ENCODE data around the gene THSD7B.
"Not testable (repeated sequence)": the region's sequence is repeated elsewhere in the genome, so short reads cannot be mapped to it uniquely, and the experiment has no call there.

The THSD7B gene

GRCh38 chr2:137674991-137675390, 909.6 kb downstream of the THSD7B start:
- H3K4me3 ChIP-seq (ENCODE audit: low read length) = no peak overlapping the region
- TF ChIP-seq ZNF274 (IDR thresholded peaks at IDR 0.05; ENCODE audit: low read depth, low read length) = no peak

- no peak for TF ChIP-seq ZNF274 (IDR thresholded peaks at IDR 0.05; ENCODE audit: low read depth, low read length)
These were observed 910.4 kb downstream of the THSD7B start for GRCh38 chr2:137675584-137676327.

GRCh38 chr2:137676346-137676745, 911.0 kb downstream of the THSD7B start:
- TF ChIP-seq ZNF274 (IDR thresholded peaks at IDR 0.05; ENCODE audit: low read depth, low read length) = no peak
- H3K4me3 ChIP-seq (ENCODE audit: low read length) = no peak overlapping the region

More at GRCh38 chr2:137675584-137676327, 910.4 kb downstream of the THSD7B start:
- H3K4me3 ChIP-seq (ENCODE audit: low read length) = no peak overlapping the region

GRCh38 chr2:137677466-137677865, 912.1 kb downstream of the THSD7B start:
- no peak for TF ChIP-seq ZNF274 (IDR thresholded peaks at IDR 0.05; ENCODE audit: low read depth, low read length)
- no peak overlapping the region for H3K4me3 ChIP-seq (ENCODE audit: low read length)

GRCh38 chr2:137689549-137689948, 924.2 kb downstream of the THSD7B start:
- H3K4me3 ChIP-seq (ENCODE audit: low read length) = no peak overlapping the region
- no peak for TF ChIP-seq ZNF274 (IDR thresholded peaks at IDR 0.05; ENCODE audit: low read depth, low read length)

- no peak for TF ChIP-seq ZNF274 (IDR thresholded peaks at IDR 0.05; ENCODE audit: low read depth, low read length)
These were observed 928.2 kb downstream of the THSD7B start for GRCh38 chr2:137693534-137693933.

GRCh38 chr2:137696916-137697315, 931.6 kb downstream of the THSD7B start:
- no peak overlapping the region for H3K4me3 ChIP-seq (ENCODE audit: low read length)
- TF ChIP-seq ZNF274 (IDR thresholded peaks at IDR 0.05; ENCODE audit: low read depth, low read length) = no peak

More at GRCh38 chr2:137693534-137693933, 928.2 kb downstream of the THSD7B start:
- H3K4me3 ChIP-seq (ENCODE audit: low read length) = no peak overlapping the region

GRCh38 chr2:137700250-137700649, 934.9 kb downstream of the THSD7B start:
- H3K4me3 ChIP-seq (ENCODE audit: low read length) = not testable (repeated sequence)

GRCh38 chr2:137700681-137701080, 935.3 kb downstream of the THSD7B start:
- TF ChIP-seq ZNF274 (IDR thresholded peaks at IDR 0.05; ENCODE audit: low read depth, low read length) = no peak
- no peak overlapping the region for H3K4me3 ChIP-seq (ENCODE audit: low read length)

- H3K4me3 ChIP-seq (ENCODE audit: low read length) = no peak overlapping the region
- TF ChIP-seq ZNF274 (IDR thresholded peaks at IDR 0.05; ENCODE audit: low read depth, low read length) = no peak
These were observed 940.0 kb downstream of the THSD7B start for GRCh38 chr2:137705296-137705695.

- no peak overlapping the region for H3K4me3 ChIP-seq (ENCODE audit: low read length)
- no peak for TF ChIP-seq ZNF274 (IDR thresholded peaks at IDR 0.05; ENCODE audit: low read depth, low read length)
These were observed 941.7 kb downstream of the THSD7B start for GRCh38 chr2:137706786-137707613.

GRCh38 chr2:137708311-137708710, 943.0 kb downstream of the THSD7B start:
- no peak overlapping the region for H3K4me3 ChIP-seq (ENCODE audit: low read length)

GRCh38 chr2:137715731-137716191, 950.4 kb downstream of the THSD7B start:
- TF ChIP-seq ZNF274 (IDR thresholded peaks at IDR 0.05; ENCODE audit: low read depth, low read length) = no peak
- no peak overlapping the region for H3K4me3 ChIP-seq (ENCODE audit: low read length)

More at GRCh38 chr2:137708311-137708710, 943.0 kb downstream of the THSD7B start:
- TF ChIP-seq ZNF274 (IDR thresholded peaks at IDR 0.05; ENCODE audit: low read depth, low read length) = no peak

GRCh38 chr2:137718786-137719185, 953.4 kb downstream of the THSD7B start:
- no peak for TF ChIP-seq ZNF274 (IDR thresholded peaks at IDR 0.05; ENCODE audit: low read depth, low read length)
- H3K4me3 ChIP-seq (ENCODE audit: low read length) = no peak overlapping the region

GRCh38 chr2:137721733-137722132, 956.4 kb downstream of the THSD7B start:
- no peak overlapping the region for H3K4me3 ChIP-seq (ENCODE audit: low read length)
- no peak for TF ChIP-seq ZNF274 (IDR thresholded peaks at IDR 0.05; ENCODE audit: low read depth, low read length)

Measured in GM08714 (cell line).